PC-3 (cell line): Measurements from ENCODE around the gene LHFPL6. TPM values are rescaled to one million over a fixed set of nuclear protein-coding genes. Genes with fewer than 3 reads are reported as not detected.
A peak's percentile ranks its signal among the peaks of the same experiment; 100 is the strongest.

ENCODE experiments used
- ATAC-seq: fragments of 200-7000 bp; cut with Tn5 transposase; 2 replicates; pipeline ENCODE4 v1.9.1; 2020; ENCODE audit warnings: mild to moderate bottlenecking, moderate library complexity
- BruUV-seq: library from RNA; stranded (reverse); fragments of 400-500 nt; replicated peaks from 2 replicates; lab custom pipeline; 2021; lab: Mats Ljungman, UMichigan
- CTCF ChIA-PET: fragments of 300-600 bp; sonication (Branson Sonifier 250); formaldehyde crosslinking; loops from one replicate; lab custom pipeline; 2022; ENCODE audit warnings: antibody characterized with exemption; lab: Charles Lee
- POLR2A ChIA-PET: fragments of 300-600 bp; sonication (Branson Sonifier 250); formaldehyde crosslinking; loops from one replicate; lab custom pipeline; 2022; ENCODE audit warnings: antibody characterized with exemption; ENCODE audit not compliant: unreplicated experiment; lab: Charles Lee
- DNase-seq: peaks from one replicate; pipeline ENCODE4 v3.0.0-alpha.2; 2015
- H2AFZ ChIP-seq: fragments of 300-600 bp; sonication (generic); 2 replicates; pipeline ENCODE4 v1.6.0; 2016; ENCODE audit warnings: antibody characterized with exemption, low read length
- H3F3A ChIP-seq: fragments of 300-600 bp; sonication (generic); one replicate; pipeline ENCODE4 v1.6.0; 2017; ENCODE audit warnings: antibody characterized with exemption, low read length, control low read depth, mild to moderate bottlenecking; ENCODE audit not compliant: unreplicated experiment
- H3K27ac ChIP-seq: fragments of 300-600 bp; sonication (generic); 2 replicates; pipeline ENCODE4 v1.5.1; 2016; ENCODE audit warnings: mild to moderate bottlenecking, low read length
- H3K27me3 ChIP-seq: fragments of 300-600 bp; sonication (generic); 2 replicates; pipeline ENCODE4 v1.6.1; 2016; ENCODE audit warnings: low read length, mixed read lengths
- H3K36me3 ChIP-seq: fragments of 300-600 bp; sonication (generic); 2 replicates; pipeline ENCODE4 v1.6.1; 2016; ENCODE audit warnings: low read depth, mixed run types, low read length, mixed read lengths
- H3K4me1 ChIP-seq: fragments of 300-600 bp; sonication (generic); 2 replicates; pipeline ENCODE4 v1.5.1; 2016; ENCODE audit warnings: low read length; ENCODE audit not compliant: insufficient read depth
- H3K4me2 ChIP-seq: fragments of 300-600 bp; sonication (generic); 2 replicates; pipeline ENCODE4 v1.6.0; 2016; ENCODE audit warnings: low read length
- H3K4me3 ChIP-seq: fragments of 300-600 bp; sonication (generic); 2 replicates; pipeline ENCODE4 v1.5.1; 2016; ENCODE audit warnings: mild to moderate bottlenecking, low read length, mixed read lengths
- H3K79me2 ChIP-seq: fragments of 300-600 bp; sonication (generic); 2 replicates; pipeline ENCODE4 v1.6.1; 2017; ENCODE audit warnings: low read length, mixed read lengths
- H3K9ac ChIP-seq: fragments of 300-600 bp; sonication (generic); 2 replicates; pipeline ENCODE4 v1.6.0; 2016; ENCODE audit warnings: mild to moderate bottlenecking, low read length
- H3K9me2 ChIP-seq: fragments of 300-600 bp; sonication (generic); replicated peaks from 2 replicates; pipeline ENCODE4 v1.6.1; 2016; ENCODE audit warnings: mixed run types, low read length, mixed read lengths
- H3K9me3 ChIP-seq: fragments of 300-600 bp; sonication (generic); 2 replicates; pipeline ENCODE4 v1.6.1; 2016; ENCODE audit warnings: low read length, mixed read lengths
- H4K20me1 ChIP-seq: fragments of 300-600 bp; sonication (generic); 2 replicates; pipeline ENCODE4 v1.6.1; 2016; ENCODE audit warnings: low read length, mixed read lengths
- CTCF ChIP-seq: fragments of 300-600 bp; sonication (generic); conservative IDR thresholded peaks from 2 replicates; pipeline ENCODE4 v1.5.1; 2017; ENCODE audit warnings: antibody characterized with exemption, low read depth, mild to moderate bottlenecking, low read length
- EZH2 ChIP-seq: fragments of 300-600 bp; sonication (generic); IDR thresholded peaks from one replicate; pipeline ENCODE4 v1.6.1; 2017; ENCODE audit warnings: antibody characterized with exemption, mild to moderate bottlenecking, low read length; ENCODE audit not compliant: unreplicated experiment
- EZH2phosphoT487 ChIP-seq: fragments of 300-600 bp; sonication (generic); IDR thresholded peaks from 2 replicates; pipeline ENCODE4 v1.6.1; 2018; ENCODE audit warnings: mild to moderate bottlenecking, antibody characterized with exemption, low read length, borderline replicate concordance
- intact Hi-C: fragments of 100-400 bp; cut with micrococcal nuclease; formaldehyde crosslinking; loops from 2 replicates; pipeline ENCODE4 v1.9.0; 2023
- total RNA-seq: library from RNA; depleted of rRNA; stranded (reverse); fragments of >200 nt; gene quantifications from 2 replicates; pipeline ENCODE4 v1.2.3, GENCODE V29; 2014

LHFPL6 gene
- total RNA-seq, 1 experiment from 2014 or later: 7.8 TPM

GRCh38 chr13:39565036-39565949 lies 37.7 kb downstream of the LHFPL6 start:
- POLR2A ChIA-PET: interaction anchor here (0.7 kb wide), 1 partner anchor 1864 kb away, joined by 4 read pairs; no protein-coding TSS in a partner anchor
- Histone ChIP-seq H3K9me2 (no peaks in the 10 kb centered on the region), H3K36me3 (no peaks in the 10 kb centered on the region), H4K20me1 (no peaks in the 10 kb centered on the region), H3K4me1 (peaks cover 44% of the 10 kb centered on the region), H3F3A (no peaks in the 10 kb centered on the region), H3K79me2 (no peaks in the 10 kb centered on the region), H3K4me2 (peak overlapping the region; percentile 69), H3K9ac (no peak overlapping the region), H3K27ac (peak overlapping the region; percentile 69), H3K9me3 (no peaks in the 10 kb centered on the region), H3K4me3 (peak overlapping the region; percentile 48), H3K27me3 (no peaks in the 10 kb centered on the region), H2AFZ (peak overlapping the region; percentile 23; the same call in 1 of the 2 replicates)
- TSS peak; percentile 68 for BruUV-seq
- peak; percentile 88 for ATAC-seq
- no peak for TF ChIP-seq EZH2phosphoT487
- no peak for TF ChIP-seq CTCF
- TF ChIP-seq EZH2: no peak
- peak; percentile 82 for DNase-seq
- CTCF ChIA-PET: no interaction called here
- intact Hi-C loops: loop anchor here (1.0 to 2.0 kb wide), 3 partner anchors 26 to 38 kb away; partner anchors contain the start of gene LHFPL6

- ATAC-seq (no peak), DNase-seq (no peak)
- ChIA-PET POLR2A (no interaction called here), CTCF (no interaction called here)
- Histone ChIP-seq H3K4me1 (peaks cover 38% of the 10 kb centered on the region), H3K4me3 (no peak overlapping the region), H3K4me2 (no peak overlapping the region), H3K79me2 (no peaks in the 10 kb centered on the region), H3K9me2 (no peaks in the 10 kb centered on the region), H3K36me3 (no peaks in the 10 kb centered on the region), H3K9ac (no peak overlapping the region), H3F3A (no peaks in the 10 kb centered on the region), H3K27ac (no peak overlapping the region), H3K9me3 (no peaks in the 10 kb centered on the region), H4K20me1 (no peaks in the 10 kb centered on the region), H2AFZ (no peak overlapping the region), H3K27me3 (no peaks in the 10 kb centered on the region)
- intact Hi-C loops: no loop called here
- TF ChIP-seq CTCF (no peak), EZH2 (no peak), EZH2phosphoT487 (no peak)
- BruUV-seq: no TSS peak
These were observed 39.6 kb downstream of the LHFPL6 start for GRCh38 chr13:39563470-39563735.

GRCh38 chr13:39561971-39562370 lies 41.0 kb downstream of the LHFPL6 start:
- H3K79me2 ChIP-seq: no peaks in the 10 kb centered on the region
- H3K36me3 ChIP-seq: no peaks in the 10 kb centered on the region
- TF ChIP-seq CTCF (no peak), EZH2phosphoT487 (no peak), EZH2 (no peak)
- BruUV-seq: no TSS peak
- ChIA-PET CTCF (no interaction called here), POLR2A (no interaction called here)
- H4K20me1 ChIP-seq: no peaks in the 10 kb centered on the region
- H3F3A ChIP-seq: no peaks in the 10 kb centered on the region
- peak; percentile 46 for DNase-seq
- no peaks in the 10 kb centered on the region for H3K9me3 ChIP-seq
- H3K9ac ChIP-seq: no peak overlapping the region
- no peak overlapping the region for H3K4me2 ChIP-seq
- H3K27me3 ChIP-seq: no peaks in the 10 kb centered on the region
- H3K27ac ChIP-seq: no peak overlapping the region
- intact Hi-C loops: no loop called here
- H3K4me1 ChIP-seq: peaks cover 25% of the 10 kb centered on the region
- H2AFZ ChIP-seq: no peak overlapping the region
- H3K9me2 ChIP-seq: no peaks in the 10 kb centered on the region
- no peak overlapping the region for H3K4me3 ChIP-seq
- peak; percentile 40 for ATAC-seq
